SH-SY5Y (cell line): ENCODE results near the gene SMPD2.

Experiments used
- GATA2 ChIP-seq: IDR thresholded peaks from 2 replicates; pipeline ENCODE4 v1.6.1; 2011; ENCODE audit warnings: mild to moderate bottlenecking, low read depth, low read length
- GATA3 ChIP-seq: IDR thresholded peaks from 2 replicates; pipeline ENCODE4 v1.6.1; 2011; ENCODE audit warnings: low read depth, mild to moderate bottlenecking, low read length, moderate library complexity

DNA sequence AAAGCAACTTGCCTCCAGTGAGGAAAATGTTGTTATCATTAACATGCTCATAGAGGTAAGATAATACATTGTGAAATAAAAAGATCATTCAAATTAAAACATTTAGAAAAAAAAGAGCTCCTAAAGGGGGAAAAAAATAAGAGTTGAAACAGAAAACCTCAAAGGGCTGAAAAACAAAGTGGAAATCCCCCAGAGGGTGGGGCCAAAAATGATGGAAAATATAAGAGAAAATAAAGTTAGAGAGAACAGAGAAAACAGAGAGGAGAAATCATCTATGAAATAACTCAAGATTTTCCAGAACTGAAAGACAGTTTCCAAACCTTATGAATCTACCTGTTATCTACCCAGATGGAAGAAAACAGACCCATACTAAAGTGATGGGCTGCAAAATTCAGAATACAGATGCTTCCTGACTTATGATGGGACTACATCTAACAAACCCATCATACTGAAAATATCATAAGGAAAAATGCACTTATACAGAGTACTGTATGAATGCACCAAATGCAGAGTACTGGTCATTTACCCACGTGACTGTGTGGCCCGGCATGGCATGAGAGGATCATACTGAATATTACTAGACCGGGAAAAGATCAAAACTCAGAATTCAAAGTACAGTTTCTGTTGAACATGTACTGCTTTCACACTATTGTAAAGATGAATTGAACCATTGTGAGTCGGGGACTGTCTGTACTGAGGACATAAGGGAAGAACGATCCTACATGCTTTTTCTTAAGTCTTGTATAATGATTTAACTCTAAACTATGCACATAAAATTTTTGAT lies 38.5 kb downstream of the SMPD2 start:
- no peak for TF ChIP-seq GATA2
- no peak for TF ChIP-seq GATA3
